ENCODE results near the gene SNCA. TPM values are rescaled to one million over a fixed set of nuclear protein-coding genes. Genes with fewer than 3 reads are reported as not detected.

The SNCA gene
- total RNA-seq, 1 donor from 2014 or later: 49.7 TPM

GRCh38 chr4:89724716-89725115 is 112.2 kb downstream of the SNCA start:
- H3K9me3 Mint-ChIP-seq (ENCODE audit: unreplicated experiment): no peaks in the 10 kb centered on the region

GRCh38 chr4:89723096-89723495 is 113.9 kb downstream of the SNCA start:
- H3K27me3 Mint-ChIP-seq (ENCODE audit: unreplicated experiment): no peaks in the 10 kb centered on the region
- no peak overlapping the region for H3K27ac Mint-ChIP-seq (ENCODE audit: unreplicated experiment)
- no peaks in the 10 kb centered on the region for H3K9me3 Mint-ChIP-seq (ENCODE audit: unreplicated experiment)
- H3K4me1 Mint-ChIP-seq (ENCODE audit: unreplicated experiment): peaks cover 6% of the 10 kb centered on the region
- peaks cover 12% of the 10 kb centered on the region for H3K36me3 Mint-ChIP-seq (ENCODE audit: low read depth, unreplicated experiment)
- DNase-seq (ENCODE audit: low spot score): no peak
- no peak overlapping the region for H3K4me3 Mint-ChIP-seq (ENCODE audit: unreplicated experiment)
- TF ChIP-seq CTCF (IDR thresholded peaks at IDR 0.05; ENCODE audit: unreplicated experiment): no peak

More at GRCh38 chr4:89724716-89725115, 112.2 kb downstream of the SNCA start:
- no peak for DNase-seq (ENCODE audit: low spot score)
- H3K27me3 Mint-ChIP-seq (ENCODE audit: unreplicated experiment): no peaks in the 10 kb centered on the region
- no peak for TF ChIP-seq CTCF (IDR thresholded peaks at IDR 0.05; ENCODE audit: unreplicated experiment)
- H3K36me3 Mint-ChIP-seq (ENCODE audit: low read depth, unreplicated experiment): peaks cover 12% of the 10 kb centered on the region
- no peak overlapping the region for H3K4me3 Mint-ChIP-seq (ENCODE audit: unreplicated experiment)
- H3K4me1 Mint-ChIP-seq (ENCODE audit: unreplicated experiment): peaks cover 6% of the 10 kb centered on the region
- H3K27ac Mint-ChIP-seq (ENCODE audit: unreplicated experiment): no peak overlapping the region

- Mint-ChIP-seq H3K27me3 (ENCODE audit: unreplicated experiment) (no peaks in the 10 kb centered on the region), H3K4me1 (ENCODE audit: unreplicated experiment) (peaks cover 8% of the 10 kb centered on the region)
- no peak for TF ChIP-seq CTCF (IDR thresholded peaks at IDR 0.05; ENCODE audit: unreplicated experiment)
These were observed 114.4 kb downstream of the SNCA start for GRCh38 chr4:89722517-89722916.

GRCh38 chr4:89720981-89721380 is 116.0 kb downstream of the SNCA start:
- H3K4me1 Mint-ChIP-seq (ENCODE audit: unreplicated experiment): peaks cover 13% of the 10 kb centered on the region
- no peaks in the 10 kb centered on the region for H3K9me3 Mint-ChIP-seq (ENCODE audit: unreplicated experiment)
- no peak for TF ChIP-seq CTCF (IDR thresholded peaks at IDR 0.05; ENCODE audit: unreplicated experiment)
- no peak for DNase-seq (ENCODE audit: low spot score)
- no peak overlapping the region for H3K27ac Mint-ChIP-seq (ENCODE audit: unreplicated experiment)
- H3K4me3 Mint-ChIP-seq (ENCODE audit: unreplicated experiment): no peak overlapping the region
- H3K27me3 Mint-ChIP-seq (ENCODE audit: unreplicated experiment): no peaks in the 10 kb centered on the region
- no peaks in the 10 kb centered on the region for H3K36me3 Mint-ChIP-seq (ENCODE audit: low read depth, unreplicated experiment)

More at GRCh38 chr4:89722517-89722916, 114.4 kb downstream of the SNCA start:
- no peak for DNase-seq (ENCODE audit: low spot score)
- H3K4me3 Mint-ChIP-seq (ENCODE audit: unreplicated experiment): no peak overlapping the region
- no peak overlapping the region for H3K27ac Mint-ChIP-seq (ENCODE audit: unreplicated experiment)
- no peaks in the 10 kb centered on the region for H3K9me3 Mint-ChIP-seq (ENCODE audit: unreplicated experiment)
- H3K36me3 Mint-ChIP-seq (ENCODE audit: low read depth, unreplicated experiment): peaks cover 11% of the 10 kb centered on the region

GRCh38 chr4:89719536-89720090 is 117.3 kb downstream of the SNCA start:
- H3K27me3 Mint-ChIP-seq (ENCODE audit: unreplicated experiment): no peaks in the 10 kb centered on the region
- peaks cover 7% of the 10 kb centered on the region for H3K4me1 Mint-ChIP-seq (ENCODE audit: unreplicated experiment)
- no peak overlapping the region for H3K4me3 Mint-ChIP-seq (ENCODE audit: unreplicated experiment)

More at GRCh38 chr4:89719536-89720090, 117.3 kb downstream of the SNCA start:
- Mint-ChIP-seq H3K36me3 (ENCODE audit: low read depth, unreplicated experiment) (no peaks in the 10 kb centered on the region), H3K9me3 (ENCODE audit: unreplicated experiment) (no peaks in the 10 kb centered on the region), H3K27ac (ENCODE audit: unreplicated experiment) (no peak overlapping the region)
- no peak for TF ChIP-seq CTCF (IDR thresholded peaks at IDR 0.05; ENCODE audit: unreplicated experiment)
- no peak for DNase-seq (ENCODE audit: low spot score)
